T-helper 1 cell treated with Interleukin-12 subunit alpha and Interleukin-12 subunit beta and Interleukin-4 antibody, amounts not matched to agents 30 ng/mL and 1 ng/mL, for 36 hours (primary cell): ENCODE data around the gene RAD18. TPM values are rescaled to one million over a fixed set of nuclear protein-coding genes. Genes with fewer than 3 reads are reported as not detected.

ENCODE experiments used
- intact Hi-C: fragments of 100-400 bp; cut with micrococcal nuclease; formaldehyde crosslinking; loops from one replicate; pipeline ENCODE4 v1.15.1; 2024
- total RNA-seq: library from RNA; stranded (reverse); gene quantifications from 2 replicates; pipeline ENCODE4 v1.2.3, GENCODE V29; 2022

Gene RAD18
- total RNA-seq, 1 donor from 2014 or later = 33.1 TPM

- intact Hi-C loops = no loop called here
These were observed 22.6 kb upstream of the RAD18 start for GRCh38 chr3:8985876-8986275.

- intact Hi-C loops = no loop called here
These were observed 22.1 kb upstream of the RAD18 start for GRCh38 chr3:8985411-8985831.

GRCh38 chr3:8984526-8984925 lies 21.3 kb upstream of the RAD18 start:
- intact Hi-C loops = no loop called here

GRCh38 chr3:8984081-8984480 lies 20.8 kb upstream of the RAD18 start:
- intact Hi-C loops = no loop called here

- intact Hi-C loops = no loop called here
These were observed 20.3 kb upstream of the RAD18 start for GRCh38 chr3:8983591-8983990.

- intact Hi-C loops = no loop called here
These were observed 19.8 kb upstream of the RAD18 start for GRCh38 chr3:8983026-8983425.

- intact Hi-C loops = no loop called here
These were observed 19.2 kb upstream of the RAD18 start for GRCh38 chr3:8982509-8982908.

GRCh38 chr3:8981700-8982099 lies 18.4 kb upstream of the RAD18 start:
- intact Hi-C loops = no loop called here

- intact Hi-C loops = no loop called here
These were observed 18.0 kb upstream of the RAD18 start for GRCh38 chr3:8981296-8981695.

GRCh38 chr3:8980756-8981257 lies 17.5 kb upstream of the RAD18 start:
- intact Hi-C loops = no loop called here

GRCh38 chr3:8979262-8979661 lies 16.0 kb upstream of the RAD18 start:
- intact Hi-C loops = no loop called here

GRCh38 chr3:8978551-8978950 lies 15.3 kb upstream of the RAD18 start:
- intact Hi-C loops = no loop called here

- intact Hi-C loops = no loop called here
These were observed 13.4 kb upstream of the RAD18 start for GRCh38 chr3:8976540-8977182.

GRCh38 chr3:8975081-8976020 lies 12.1 kb upstream of the RAD18 start:
- intact Hi-C loops = no loop called here

- intact Hi-C loops = no loop called here
These were observed 11.2 kb upstream of the RAD18 start for GRCh38 chr3:8974458-8974857.

GRCh38 chr3:8972639-8973038 lies 9.4 kb upstream of the RAD18 start:
- intact Hi-C loops = no loop called here

GRCh38 chr3:8970971-8971589 lies 7.8 kb upstream of the RAD18 start:
- intact Hi-C loops = loop anchor here (1.0 to 2.0 kb wide), 6 partner anchors 8 to 382 kb away; partner anchors contain the start of genes RAD18 and SRGAP3

- intact Hi-C loops = no loop called here
These were observed 6.0 kb upstream of the RAD18 start for GRCh38 chr3:8969241-8969640.

- intact Hi-C loops = no loop called here
These were observed 5.2 kb upstream of the RAD18 start for GRCh38 chr3:8968375-8968882.

GRCh38 chr3:8967553-8967952 lies 4.3 kb upstream of the RAD18 start:
- intact Hi-C loops = no loop called here

GRCh38 chr3:8966820-8967348 lies 3.6 kb upstream of the RAD18 start:
- intact Hi-C loops = no loop called here
